Loucy (cell line): ENCODE results near the gene ZNG1B.
"Not testable (repeated sequence)": the region's sequence is repeated elsewhere in the genome, so short reads cannot be mapped to it uniquely, and the experiment has no call there.

ENCODE experiments used
- EZH2phosphoT487 ChIP-seq: fragments of 200-600 bp; IDR thresholded peaks from 2 replicates; pipeline ENCODE4 v1.6.1; 2018; ENCODE audit warnings: antibody characterized with exemption, mild to moderate bottlenecking, moderate library complexity, borderline replicate concordance
- TF ChIP-seq, protein P1 (sequence below): fragments of 200-600 bp; sonication (generic); conservative IDR thresholded peaks from 2 replicates; pipeline ENCODE4 v1.5.1; 2014; ENCODE audit warnings: mild to moderate bottlenecking, antibody characterized with exemption, low read length

DNA sequence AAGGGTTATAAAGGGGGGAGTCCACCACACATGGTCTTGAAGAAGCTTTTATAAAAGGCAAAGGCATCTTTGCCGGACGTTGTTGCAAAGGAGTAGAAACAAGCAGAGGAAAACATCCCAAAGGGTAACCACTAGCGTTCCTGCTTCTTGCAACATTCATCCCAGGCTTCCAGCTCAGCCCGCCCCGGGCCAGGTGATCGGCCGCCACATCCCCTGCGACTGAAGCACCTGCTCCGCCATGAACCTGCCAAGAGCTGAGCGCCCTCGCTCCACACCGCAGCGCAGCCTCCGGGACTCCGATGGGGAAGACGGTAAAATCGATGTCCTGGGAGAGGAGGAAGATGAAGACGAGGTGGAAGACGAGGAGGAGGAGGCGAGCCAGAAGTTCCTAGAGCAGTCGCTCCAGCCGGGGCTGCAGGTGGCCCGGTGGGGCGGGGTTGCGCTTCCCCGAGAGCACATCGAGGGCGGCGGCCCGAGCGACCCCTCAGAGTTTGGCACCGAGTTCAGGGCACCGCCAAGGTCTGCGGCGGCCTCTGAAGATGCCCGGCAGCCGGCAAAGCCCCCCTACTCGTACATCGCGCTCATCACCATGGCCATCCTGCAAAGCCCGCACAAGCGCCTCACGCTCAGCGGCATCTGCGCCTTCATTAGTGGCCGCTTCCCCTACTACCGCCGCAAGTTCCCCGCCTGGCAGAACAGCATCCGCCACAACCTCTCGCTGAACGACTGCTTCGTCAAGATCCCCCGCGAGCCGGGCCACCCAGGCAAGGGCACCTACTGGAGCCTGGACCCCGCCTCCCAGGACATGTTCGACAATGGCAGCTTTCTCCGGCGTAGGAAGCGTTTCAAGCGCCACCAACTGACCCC, 61.8 kb downstream of the ZNG1B start:
- TF ChIP-seq, protein P1, sequence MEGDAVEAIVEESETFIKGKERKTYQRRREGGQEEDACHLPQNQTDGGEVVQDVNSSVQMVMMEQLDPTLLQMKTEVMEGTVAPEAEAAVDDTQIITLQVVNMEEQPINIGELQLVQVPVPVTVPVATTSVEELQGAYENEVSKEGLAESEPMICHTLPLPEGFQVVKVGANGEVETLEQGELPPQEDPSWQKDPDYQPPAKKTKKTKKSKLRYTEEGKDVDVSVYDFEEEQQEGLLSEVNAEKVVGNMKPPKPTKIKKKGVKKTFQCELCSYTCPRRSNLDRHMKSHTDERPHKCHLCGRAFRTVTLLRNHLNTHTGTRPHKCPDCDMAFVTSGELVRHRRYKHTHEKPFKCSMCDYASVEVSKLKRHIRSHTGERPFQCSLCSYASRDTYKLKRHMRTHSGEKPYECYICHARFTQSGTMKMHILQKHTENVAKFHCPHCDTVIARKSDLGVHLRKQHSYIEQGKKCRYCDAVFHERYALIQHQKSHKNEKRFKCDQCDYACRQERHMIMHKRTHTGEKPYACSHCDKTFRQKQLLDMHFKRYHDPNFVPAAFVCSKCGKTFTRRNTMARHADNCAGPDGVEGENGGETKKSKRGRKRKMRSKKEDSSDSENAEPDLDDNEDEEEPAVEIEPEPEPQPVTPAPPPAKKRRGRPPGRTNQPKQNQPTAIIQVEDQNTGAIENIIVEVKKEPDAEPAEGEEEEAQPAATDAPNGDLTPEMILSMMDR, result not testable (repeated sequence)
- not testable (repeated sequence) for TF ChIP-seq EZH2phosphoT487
